ENCODE measurements around the gene ZFP62.
"Not testable (repeated sequence)": the region's sequence is repeated elsewhere in the genome, so short reads cannot be mapped to it uniquely, and the experiment has no call there.

Gene ZFP62

DNA sequence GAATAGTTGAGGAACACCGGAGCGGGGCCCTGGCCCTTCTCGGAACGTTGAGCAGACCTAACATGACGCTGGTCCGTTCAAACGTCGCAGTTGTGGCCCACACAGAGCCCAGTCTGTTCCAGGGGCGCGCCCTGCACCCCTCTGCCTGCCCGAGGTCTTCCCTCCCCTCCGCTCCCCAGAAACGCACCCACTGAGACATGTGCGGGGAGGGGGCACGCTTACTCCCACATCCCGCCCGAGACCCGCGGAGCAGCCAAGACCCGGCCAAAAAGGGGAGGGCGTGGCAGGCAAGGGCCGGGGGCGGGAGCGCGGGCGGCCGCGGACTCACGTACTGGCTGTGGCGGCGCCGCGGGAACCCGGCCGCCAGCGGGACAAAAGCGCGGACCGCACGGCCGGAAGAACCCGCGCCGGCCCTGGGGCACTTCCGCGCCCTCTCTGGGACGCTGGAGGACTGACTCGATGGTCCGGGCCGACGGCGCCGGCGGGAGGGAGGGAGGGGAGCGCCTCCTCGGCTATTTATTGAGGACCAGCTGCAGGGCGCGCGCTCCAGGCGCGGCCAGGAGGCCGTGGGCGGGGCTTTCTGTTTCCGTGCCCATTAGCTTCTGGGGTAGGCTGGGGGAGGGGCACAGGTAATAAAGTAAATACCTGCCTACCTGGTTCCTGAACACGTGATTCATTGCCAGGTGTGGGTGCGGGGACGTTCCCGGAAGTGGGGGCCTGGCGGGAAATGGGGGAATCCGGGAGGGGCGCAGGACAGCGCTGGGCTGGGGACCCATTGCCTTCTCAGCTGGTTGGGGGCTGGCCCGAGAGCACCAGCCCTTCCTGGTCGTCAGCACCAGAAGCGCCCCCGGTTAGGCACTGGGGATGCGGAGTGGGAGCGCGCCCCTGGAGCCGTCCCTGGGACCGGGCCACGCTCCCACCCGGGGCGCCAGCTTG is at the start of gene ZFP62:
Gene ZFP62 (minus strand): TSS at position 390 of the 936 bp plus-strand sequence. CDS start 57 bp downstream, at position 333.
- DNase-seq = peak; percentile 91

DNA sequence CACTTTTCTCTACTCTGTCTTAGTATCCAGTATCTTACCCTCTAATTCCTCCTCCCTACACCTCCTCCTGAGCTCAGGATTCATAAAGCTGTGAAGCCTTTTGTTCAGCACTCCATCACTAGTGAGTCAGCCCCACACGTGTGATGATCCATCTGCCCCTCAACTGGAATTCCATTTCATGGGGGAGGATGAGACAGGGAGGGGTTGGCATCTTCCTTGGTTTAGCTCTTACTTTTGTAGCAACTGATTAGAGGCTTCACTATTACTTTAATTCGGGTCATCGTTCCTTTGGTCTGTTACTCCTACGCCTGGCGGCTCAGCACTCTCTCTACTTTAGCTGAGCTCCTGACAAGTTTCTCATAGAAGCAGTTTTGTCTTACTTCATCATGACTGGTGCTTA is 49.7 kb upstream of the ZFP62 start:
- DNase-seq = no peak

DNA sequence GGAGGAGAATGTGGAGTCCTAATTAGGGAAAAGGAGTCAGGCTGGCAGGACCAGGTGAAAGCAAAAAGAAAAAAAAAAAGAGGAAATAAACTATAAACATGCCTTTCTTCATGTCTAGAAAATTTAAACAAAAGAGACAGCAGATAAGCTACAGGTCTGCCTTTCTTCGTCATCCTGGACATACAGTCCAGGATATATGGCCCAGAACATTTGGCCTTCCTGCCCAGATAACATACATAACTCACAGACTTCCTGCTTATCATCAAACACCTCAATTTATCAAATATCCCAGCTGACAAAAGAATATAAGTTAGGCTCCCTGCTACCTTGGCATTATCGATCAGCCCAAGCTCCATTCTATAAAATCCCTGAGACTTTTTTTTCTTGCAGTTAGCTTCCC is 49.1 kb upstream of the ZFP62 start:
- no peak for DNase-seq

DNA sequence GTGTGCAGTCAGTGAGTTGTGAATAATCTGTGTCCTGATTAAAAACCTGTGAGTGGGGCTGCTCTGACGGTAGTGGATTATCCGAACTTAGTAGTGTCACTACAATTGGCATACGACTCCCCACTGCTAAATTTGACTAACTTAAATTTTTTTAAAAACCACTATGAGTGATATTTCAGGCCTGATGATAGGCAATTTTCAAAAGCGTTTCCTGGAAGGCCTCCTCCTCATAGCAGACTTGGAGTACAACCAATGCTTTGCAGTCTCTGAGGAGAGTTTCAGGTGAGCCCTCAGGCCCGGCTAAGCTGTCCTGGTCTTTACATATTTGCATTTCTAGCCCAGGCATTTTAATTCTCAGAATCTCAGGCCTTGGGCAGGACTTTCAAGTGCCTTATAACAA is 48.7 kb upstream of the ZFP62 start:
- DNase-seq = no peak

DNA sequence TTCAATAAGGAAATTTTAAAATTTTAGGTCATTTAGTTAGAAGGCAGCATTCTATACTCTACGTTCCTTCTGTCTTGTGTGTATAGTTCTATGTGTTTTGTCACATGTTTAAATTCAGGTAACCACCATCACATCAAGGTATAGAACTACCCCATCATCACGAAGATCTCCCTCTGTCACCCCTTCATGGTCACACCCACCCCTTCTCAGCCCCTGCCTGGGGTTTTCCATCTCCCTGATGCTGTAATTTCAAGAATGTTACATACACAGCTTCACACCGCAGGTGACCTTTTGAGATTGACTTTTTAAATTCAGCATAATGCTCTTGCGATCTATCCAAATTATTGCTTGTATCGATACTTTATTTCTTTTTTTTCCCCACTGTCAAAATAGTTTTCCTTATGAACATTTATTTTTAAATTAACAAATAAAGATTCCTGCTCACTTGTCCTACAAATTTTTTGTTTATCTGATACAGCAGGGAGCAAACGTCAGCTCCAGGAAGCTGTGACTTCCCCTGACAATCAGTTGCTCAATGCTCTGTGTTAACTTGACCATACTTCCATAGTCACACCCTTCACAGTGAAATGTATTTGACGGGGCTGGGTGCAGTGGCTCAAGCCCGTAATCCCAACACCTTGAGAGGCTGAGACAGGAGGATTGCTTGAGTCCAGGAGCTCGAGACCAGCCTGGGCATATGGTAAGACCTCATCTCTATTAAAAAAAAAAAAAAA is 48.1 kb upstream of the ZFP62 start:
- DNase-seq = no peak

GRCh38 chr5:180908400-180908799 is 47.3 kb upstream of the ZFP62 start:
- DNase-seq = no peak

DNA sequence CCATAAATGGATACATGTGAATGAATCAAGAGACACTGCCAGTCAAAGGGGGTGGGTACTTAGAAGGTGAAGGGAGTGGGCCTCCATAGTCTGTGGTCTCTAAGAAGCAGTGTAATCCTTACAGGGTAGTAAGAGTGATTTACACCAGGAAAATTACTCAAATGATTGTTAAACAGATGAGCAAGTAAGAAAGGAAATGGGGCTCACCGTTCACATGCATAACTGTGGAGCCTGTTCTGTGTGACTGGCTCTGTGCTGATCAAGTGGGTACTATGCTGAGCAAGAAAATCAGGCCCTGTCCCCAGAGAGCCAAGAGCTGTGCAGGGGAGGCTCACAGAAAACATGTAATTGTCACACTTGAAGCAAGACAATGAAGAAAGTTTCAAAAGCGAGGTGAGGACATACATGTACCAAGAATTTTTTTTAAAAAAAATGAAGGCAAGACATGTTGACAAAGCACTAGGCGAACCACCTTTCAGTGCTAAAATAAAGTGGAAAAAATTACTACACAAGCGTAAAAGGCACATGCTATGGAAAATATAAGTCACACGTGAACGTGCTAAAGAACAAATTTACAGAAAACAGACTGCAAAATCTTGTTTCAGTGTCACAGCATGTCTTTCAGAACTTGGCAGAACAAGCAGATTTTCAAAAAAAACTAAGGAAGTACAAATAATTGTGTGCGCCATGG is 40.4 kb upstream of the ZFP62 start:
- DNase-seq = no peak

DNA sequence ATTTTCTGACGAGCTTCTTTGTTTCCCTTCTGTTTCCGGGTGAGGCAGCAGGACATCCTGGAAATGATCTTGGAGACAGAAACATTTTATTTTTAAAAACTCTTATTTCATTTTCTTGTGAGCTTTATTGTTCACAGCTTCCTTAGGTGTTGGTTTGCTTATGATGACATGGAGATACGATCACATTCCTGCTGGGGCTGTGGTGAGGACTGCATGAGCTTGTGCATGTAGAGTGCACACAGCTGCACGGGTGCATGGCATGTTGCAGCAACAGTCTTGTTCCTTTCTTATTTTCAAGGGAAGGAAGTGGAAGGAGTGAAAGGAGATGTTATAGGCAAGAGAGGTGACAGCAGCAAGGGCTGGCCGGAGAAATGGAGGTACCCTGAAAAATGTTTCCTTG is 39.1 kb upstream of the ZFP62 start:
- no peak for DNase-seq

DNA sequence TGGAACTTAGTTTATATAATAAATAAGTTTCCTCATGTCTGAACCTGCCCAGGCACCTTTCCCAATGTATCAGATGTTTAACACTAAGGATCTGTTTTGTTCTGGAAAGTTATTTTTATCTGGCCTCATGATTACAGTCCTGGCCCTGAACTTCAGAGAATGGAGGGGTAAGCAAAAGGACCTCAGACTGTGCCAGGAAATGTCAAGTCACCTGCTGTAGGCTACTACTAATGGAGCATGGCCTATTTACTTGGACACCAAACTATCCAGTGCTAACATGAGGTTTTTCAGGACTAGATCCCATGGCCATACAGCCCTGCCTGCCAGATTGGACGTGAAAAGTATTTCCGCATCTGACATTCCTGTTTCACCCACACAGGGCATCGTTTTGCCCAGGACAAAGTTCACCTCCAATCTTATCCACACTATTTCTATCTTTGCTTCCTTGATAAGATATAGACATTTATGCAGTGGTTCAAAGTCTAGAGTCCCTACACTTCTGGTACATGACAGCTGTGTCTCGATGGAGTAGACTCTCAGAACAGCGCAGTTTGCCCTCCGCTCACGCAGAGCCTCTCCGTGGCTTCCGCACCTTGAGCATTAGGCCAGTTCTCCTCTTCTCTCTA is 37.7 kb upstream of the ZFP62 start, which contains the start of gene BTNL8:
Gene BTNL8 (plus strand): TSS at position 539 of the 626 bp plus-strand sequence. CDS start 152 bp downstream, outside the sequence.
- DNase-seq = no peak

GRCh38 chr5:180895330-180895729 is 34.3 kb upstream of the ZFP62 start:
- not testable (repeated sequence) for DNase-seq

- no peak for DNase-seq
Measured at GRCh38 chr5:180889381-180889780, 28.3 kb upstream of the ZFP62 start.

- DNase-seq = not testable (repeated sequence)
Measured at GRCh38 chr5:180885845-180886529, 24.9 kb upstream of the ZFP62 start.

- no peak for DNase-seq
Measured at GRCh38 chr5:180875860-180876426, 14.9 kb upstream of the ZFP62 start.

DNA sequence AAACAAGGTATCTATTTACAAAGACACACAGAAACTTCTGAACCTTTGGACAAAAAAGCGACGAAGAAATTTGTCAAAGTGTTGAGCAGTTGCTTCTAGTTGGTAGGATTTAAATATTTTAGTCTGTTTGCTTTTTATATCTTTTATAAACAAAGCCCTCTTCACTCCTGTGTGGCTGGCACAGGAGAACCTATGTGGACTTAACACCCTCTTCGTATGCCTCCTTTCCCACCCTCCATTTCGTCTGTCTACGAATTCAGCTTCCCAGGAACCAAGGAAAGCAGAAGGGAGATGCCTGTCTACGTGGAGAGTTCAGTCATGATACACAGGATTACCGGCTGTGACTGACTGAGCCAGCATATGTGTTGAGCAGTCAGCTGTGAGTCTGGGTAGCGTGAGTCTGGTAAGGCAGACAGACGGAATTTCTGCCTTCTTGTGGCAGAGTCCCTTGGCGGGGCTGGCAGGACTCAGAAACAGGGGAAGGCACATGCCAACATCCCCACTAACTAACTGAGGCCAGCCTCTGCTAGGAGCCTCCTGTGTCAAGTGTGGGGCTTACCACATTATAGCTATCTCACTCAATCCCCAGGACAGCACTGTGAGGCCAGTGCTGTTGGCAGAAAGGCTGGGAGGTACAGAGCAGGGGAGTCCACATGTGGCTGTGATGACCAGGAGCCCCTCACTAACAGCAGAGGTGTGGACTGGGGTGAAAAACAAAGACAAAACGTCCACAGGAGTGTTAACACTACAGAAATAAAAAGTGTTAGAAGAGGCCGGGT is 13.9 kb upstream of the ZFP62 start:
- DNase-seq = no peak

DNA sequence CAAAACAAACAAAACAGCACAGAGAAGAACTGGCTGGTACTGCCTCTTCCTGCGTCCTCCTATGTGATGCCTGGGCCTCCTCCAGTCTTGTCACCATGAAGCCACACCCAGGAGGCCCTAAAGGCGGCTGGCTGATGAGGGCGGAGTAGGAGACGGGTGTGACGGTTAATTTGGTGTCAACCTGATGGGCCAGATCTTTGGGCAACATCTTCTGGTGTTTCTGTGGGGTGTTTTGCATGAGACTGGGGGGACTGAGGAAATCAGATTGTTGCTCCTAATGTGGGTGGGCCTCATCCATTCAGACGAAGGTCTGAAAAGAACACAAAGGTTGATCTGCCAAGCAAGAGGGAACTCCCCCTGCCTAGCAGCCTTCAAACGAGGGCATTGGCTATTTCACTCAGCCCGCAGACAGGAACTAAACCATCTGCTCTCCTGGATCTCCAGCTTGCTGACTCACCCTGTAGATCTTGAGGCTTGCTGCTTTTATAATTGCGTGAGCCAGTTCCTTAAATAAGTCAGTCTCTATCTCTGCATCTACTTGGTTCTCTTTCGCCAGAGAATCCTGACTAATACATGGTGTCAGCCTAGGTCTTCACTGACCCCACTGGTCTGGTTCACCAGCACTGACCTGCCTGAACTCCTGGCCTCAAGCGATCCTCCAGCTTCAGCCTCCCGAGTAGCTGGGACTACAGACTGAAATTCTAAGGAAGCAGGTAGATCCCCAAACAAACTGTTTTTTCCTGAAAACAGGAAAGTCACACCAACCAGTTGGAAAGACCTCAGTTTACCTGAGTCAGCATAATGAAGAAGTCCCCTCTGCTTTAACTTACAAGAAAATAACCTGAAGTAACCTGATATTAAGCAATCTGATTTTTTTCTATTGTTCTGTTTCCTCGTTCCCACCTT is 12.8 kb upstream of the ZFP62 start:
- DNase-seq = peak; percentile 44

DNA sequence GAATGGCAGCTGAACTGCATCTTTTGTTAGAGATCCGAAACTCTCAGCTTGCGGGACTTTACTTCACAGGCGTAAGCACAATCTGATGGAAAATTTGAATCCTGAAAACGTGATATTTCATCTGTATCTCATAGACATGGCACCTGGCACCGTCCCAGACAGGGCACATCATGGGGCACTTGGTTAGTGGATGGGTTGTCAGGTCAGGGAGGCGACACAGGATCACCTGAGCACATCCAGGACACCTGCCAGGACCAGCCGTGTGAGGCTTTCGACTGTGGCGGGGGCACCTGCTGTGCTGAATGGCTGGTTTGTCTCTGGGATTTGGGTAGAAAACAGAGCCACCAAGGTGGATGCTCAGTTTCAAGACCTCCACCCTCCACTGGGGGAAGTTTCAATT is 11.3 kb upstream of the ZFP62 start:
- no peak for DNase-seq

DNA sequence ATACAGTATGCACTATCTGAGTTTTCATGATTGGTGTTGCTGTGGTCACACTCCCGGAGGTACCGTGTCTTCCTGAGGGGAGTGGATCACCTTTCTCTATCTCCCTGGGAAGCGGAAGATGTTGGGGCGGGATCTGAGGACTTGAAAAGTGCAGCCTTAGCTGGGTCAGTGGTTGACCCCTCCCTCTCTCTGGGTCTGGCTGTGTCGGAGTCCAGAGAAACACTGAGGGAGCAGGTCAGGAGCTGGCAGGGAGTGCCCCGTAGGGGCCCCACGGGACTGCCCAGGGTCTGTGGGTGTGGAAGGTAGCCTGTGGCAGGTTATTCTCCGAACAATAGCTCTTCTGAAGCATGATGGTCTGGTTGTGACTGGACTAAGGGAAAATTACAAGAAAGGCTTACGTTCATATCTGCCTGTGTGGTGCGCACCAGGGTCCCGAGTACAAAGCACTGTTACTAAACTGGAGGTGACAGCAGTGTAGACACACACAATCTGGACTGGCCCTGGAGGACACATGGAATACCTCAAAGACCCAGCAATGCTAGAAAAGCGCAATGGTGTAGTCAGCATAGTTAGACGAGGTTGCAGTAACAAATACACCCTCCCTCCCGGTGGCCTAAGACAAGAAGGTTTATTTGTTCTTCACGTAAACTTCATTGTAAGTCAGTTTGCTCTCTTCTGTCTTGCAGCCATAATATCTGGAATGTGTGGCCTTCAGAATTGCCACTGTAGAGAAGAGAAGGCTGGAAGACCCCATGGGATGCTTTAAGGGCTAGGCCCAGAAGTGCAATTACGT is 9.4 kb upstream of the ZFP62 start:
- no peak for DNase-seq

DNA sequence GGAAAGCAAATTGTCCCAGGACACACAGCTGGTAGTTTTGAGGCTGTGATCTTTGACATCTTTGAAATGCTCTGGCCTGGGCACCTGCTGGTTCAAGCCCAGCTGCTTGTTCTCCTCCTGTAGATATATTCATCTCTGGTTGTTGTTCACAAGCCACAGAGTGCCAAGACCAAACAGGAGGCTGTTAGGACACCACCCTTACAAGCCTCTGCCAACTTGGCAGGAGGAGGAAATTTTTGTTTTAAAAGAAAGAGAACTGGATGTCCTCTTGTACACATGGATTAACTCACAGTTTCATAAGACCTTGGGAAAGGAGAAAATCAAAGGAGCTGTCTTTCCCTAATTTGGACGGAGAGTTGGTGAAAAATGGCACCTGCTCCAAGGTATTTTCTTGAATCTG is 8.5 kb upstream of the ZFP62 start:
- DNase-seq = no peak

DNA sequence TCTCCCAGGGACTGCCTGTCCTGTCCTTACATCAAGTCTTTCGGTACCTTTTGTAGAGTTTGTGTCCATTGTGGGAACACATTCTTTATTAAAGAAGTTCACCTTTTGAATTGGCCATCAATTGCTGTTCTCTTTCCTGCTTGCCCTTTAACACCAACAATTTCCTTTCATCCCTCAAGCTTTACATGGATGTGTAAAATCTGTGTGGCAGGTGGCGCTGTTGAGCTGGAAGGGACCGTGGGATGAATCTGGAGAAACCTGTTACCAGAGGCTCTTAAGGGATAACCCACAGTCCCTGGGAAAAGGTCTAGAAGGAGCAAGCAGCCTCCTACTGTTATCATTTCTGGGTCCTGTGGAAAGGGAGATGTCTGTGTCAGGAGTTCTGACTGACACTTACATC is 7.9 kb upstream of the ZFP62 start:
- peak; percentile 52 for DNase-seq
